Measurements from ENCODE around the gene ELMO1. TPM values are rescaled to one million over a fixed set of nuclear protein-coding genes. Genes with fewer than 3 reads are reported as not detected.

The ELMO1 gene
- total and polyA plus RNA-seq, 2 of the 13 experiments (the other 11 are each of a cell fraction or from before 2014, with no cell fraction given): 0.11 to 0.17 TPM

DNA sequence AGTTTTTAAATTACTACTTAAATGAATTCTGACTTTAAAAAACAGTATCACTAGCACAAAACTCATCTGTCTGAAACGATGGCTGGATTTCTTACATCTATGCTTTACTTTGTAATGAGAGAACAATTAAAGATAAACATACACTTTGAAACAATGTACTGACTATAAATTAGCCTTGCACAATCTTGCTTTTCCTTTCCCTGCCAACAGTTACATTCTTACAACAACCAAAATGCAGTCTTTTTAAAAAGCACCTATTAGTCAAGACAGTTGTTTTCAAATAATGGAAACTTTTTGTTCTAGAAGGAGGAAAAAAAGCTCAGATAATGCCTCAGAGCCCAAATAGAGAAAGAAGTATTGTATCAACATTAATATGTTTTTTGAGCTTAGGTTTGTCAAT, 153.3 kb downstream of the ELMO1 start:
- H4K20me1 ChIP-seq (ENCODE audit: insufficient read depth, low read length): no peaks in the 10 kb centered on the region
- no peak overlapping the region for H3K9ac ChIP-seq (ENCODE audit: insufficient read depth, low read depth, low read length)
- no peaks in the 10 kb centered on the region for H3K79me2 ChIP-seq (ENCODE audit: insufficient read depth, low read length)
- ChIA-PET CTCF (ENCODE audit: low intra/inter-chr PET ratio, low total read pairs) (no interaction called here), POLR2A (no interaction called here)
- H3K27me3 ChIP-seq (ENCODE audit: control insufficient read depth in 1 of 2, insufficient read depth in 2 of 2, low read length in 2 of 2): no peaks in the 10 kb centered on the region
- no peak overlapping the region for H2AFZ ChIP-seq (ENCODE audit: low read length)
- no peak overlapping the region for H3K4me3 ChIP-seq (replicated peaks in 1 of 3; ENCODE audit: insufficient read depth in 1 of 3, low read depth in 2 of 3, low read length in 3 of 3)
- no peak overlapping the region for H3K4me2 ChIP-seq (ENCODE audit: low read depth, low read length)
- in situ Hi-C loops (cut with HindIII; ENCODE audit: extremely low pct_ligation_motif_present, low pct_unique_long_range_greater_than_20kb): no loop called here
- H3K36me3 ChIP-seq (replicated peaks in 1 of 2; ENCODE audit: control insufficient read depth in 1 of 2, insufficient read depth in 2 of 2, low read length in 2 of 2): no peaks in the 10 kb centered on the region
- no peak for ATAC-seq
- H3K27ac ChIP-seq (ENCODE audit: extremely low read length, insufficient read depth, low read length): no peak overlapping the region
- BruUV-seq (replicated peaks): no TSS peak
- intact Hi-C loops (cut with micrococcal nuclease; ENCODE audit: unreplicated experiment): no loop called here
- TF ChIP-seq ZNF451 (CRISPR knock-in tag; IDR thresholded peaks at IDR 0.05): no peak
- TF ChIP-seq ZNF549 (CRISPR knock-in tag; IDR thresholded peaks at IDR 0.05): no peak
- no peak for TF ChIP-seq ZNF766 (CRISPR knock-in tag; IDR thresholded peaks at IDR 0.05; ENCODE audit: borderline replicate concordance)
- TF ChIP-seq, protein P1, sequence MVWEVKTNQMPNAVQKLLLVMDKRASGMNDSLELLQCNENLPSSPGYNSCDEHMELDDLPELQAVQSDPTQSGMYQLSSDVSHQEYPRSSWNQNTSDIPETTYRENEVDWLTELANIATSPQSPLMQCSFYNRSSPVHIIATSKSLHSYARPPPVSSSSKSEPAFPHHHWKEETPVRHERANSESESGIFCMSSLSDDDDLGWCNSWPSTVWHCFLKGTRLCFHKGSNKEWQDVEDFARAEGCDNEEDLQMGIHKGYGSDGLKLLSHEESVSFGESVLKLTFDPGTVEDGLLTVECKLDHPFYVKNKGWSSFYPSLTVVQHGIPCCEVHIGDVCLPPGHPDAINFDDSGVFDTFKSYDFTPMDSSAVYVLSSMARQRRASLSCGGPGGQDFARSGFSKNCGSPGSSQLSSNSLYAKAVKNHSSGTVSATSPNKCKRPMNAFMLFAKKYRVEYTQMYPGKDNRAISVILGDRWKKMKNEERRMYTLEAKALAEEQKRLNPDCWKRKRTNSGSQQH (CRISPR knock-in tag; IDR thresholded peaks at IDR 0.05; ENCODE audit: low read depth): no peak
- TF ChIP-seq ZNF672 (CRISPR knock-in tag; IDR thresholded peaks at IDR 0.05): no peak
- TF ChIP-seq, protein P2, sequence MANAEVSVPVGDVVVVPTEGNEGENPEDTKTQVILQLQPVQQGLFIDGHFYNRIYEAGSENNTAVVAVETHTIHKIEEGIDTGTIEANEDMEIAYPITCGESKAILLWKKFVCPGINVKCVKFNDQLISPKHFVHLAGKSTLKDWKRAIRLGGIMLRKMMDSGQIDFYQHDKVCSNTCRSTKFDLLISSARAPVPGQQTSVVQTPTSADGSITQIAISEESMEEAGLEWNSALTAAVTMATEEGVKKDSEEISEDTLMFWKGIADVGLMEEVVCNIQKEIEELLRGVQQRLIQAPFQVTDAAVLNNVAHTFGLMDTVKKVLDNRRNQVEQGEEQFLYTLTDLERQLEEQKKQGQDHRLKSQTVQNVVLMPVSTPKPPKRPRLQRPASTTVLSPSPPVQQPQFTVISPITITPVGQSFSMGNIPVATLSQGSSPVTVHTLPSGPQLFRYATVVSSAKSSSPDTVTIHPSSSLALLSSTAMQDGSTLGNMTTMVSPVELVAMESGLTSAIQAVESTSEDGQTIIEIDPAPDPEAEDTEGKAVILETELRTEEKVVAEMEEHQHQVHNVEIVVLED (CRISPR knock-in tag; IDR thresholded peaks at IDR 0.05; ENCODE audit: borderline replicate concordance): no peak
- no peak for TF ChIP-seq POGZ (CRISPR knock-in tag; IDR thresholded peaks at IDR 0.05)
- TF ChIP-seq, protein P3, sequence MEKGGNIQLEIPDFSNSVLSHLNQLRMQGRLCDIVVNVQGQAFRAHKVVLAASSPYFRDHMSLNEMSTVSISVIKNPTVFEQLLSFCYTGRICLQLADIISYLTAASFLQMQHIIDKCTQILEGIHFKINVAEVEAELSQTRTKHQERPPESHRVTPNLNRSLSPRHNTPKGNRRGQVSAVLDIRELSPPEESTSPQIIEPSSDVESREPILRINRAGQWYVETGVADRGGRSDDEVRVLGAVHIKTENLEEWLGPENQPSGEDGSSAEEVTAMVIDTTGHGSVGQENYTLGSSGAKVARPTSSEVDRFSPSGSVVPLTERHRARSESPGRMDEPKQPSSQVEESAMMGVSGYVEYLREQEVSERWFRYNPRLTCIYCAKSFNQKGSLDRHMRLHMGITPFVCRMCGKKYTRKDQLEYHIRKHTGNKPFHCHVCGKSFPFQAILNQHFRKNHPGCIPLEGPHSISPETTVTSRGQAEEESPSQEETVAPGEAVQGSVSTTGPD (CRISPR knock-in tag; IDR thresholded peaks at IDR 0.05): no peak
- TF ChIP-seq, protein P4, sequence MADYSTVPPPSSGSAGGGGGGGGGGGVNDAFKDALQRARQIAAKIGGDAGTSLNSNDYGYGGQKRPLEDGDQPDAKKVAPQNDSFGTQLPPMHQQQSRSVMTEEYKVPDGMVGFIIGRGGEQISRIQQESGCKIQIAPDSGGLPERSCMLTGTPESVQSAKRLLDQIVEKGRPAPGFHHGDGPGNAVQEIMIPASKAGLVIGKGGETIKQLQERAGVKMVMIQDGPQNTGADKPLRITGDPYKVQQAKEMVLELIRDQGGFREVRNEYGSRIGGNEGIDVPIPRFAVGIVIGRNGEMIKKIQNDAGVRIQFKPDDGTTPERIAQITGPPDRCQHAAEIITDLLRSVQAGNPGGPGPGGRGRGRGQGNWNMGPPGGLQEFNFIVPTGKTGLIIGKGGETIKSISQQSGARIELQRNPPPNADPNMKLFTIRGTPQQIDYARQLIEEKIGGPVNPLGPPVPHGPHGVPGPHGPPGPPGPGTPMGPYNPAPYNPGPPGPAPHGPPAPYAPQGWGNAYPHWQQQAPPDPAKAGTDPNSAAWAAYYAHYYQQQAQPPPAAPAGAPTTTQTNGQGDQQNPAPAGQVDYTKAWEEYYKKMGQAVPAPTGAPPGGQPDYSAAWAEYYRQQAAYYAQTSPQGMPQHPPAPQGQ (CRISPR knock-in tag; IDR thresholded peaks at IDR 0.05; ENCODE audit: borderline replicate concordance): no peak
- no peak for TF ChIP-seq HOXA5 (CRISPR knock-in tag; IDR thresholded peaks at IDR 0.05)
- no peak for TF ChIP-seq NONO (IDR thresholded peaks at IDR 0.05)
- no peak for TF ChIP-seq NONO (CRISPR knock-in tag; conservative IDR thresholded peaks at IDR 0.05)
- TF ChIP-seq CHD2 (IDR thresholded peaks at IDR 0.05; ENCODE audit: low read depth, low read length): no peak
- DNase-seq (ENCODE audit: low spot score): no peak
- FAIRE-seq: no peak
- H3K9me3 ChIP-seq (ENCODE audit: low read length): no peaks in the 10 kb centered on the region
- H3K4me1 ChIP-seq (ENCODE audit: insufficient read depth, low read length): no peaks in the 10 kb centered on the region
- 3% methylated on average over 1 of the region's 1 CpG for WGBS (ENCODE audit: low lambda C conversion rate)

All from HepG2 (cell line).